HUES48 (cell line): ENCODE results near the gene ADAMTS13.

Source experiments
- H3K27ac ChIP-seq: one replicate; pipeline ENCODE4 v1.7.0; 2013; ENCODE audit warnings: low read depth, low read length, inconsistent platforms
- H3K27me3 ChIP-seq: 2 replicates; pipeline ENCODE4 v1.6.1; 2013; ENCODE audit warnings: mild to moderate bottlenecking, low read length; ENCODE audit not compliant: control insufficient read depth, insufficient read depth
- H3K36me3 ChIP-seq: 2 replicates; pipeline ENCODE4 v1.6.1; 2013; ENCODE audit warnings: low read length; ENCODE audit not compliant: control insufficient read depth, insufficient read depth
- H3K4me1 ChIP-seq: 2 replicates; pipeline ENCODE4 v1.6.1; 2013; ENCODE audit warnings: mild to moderate bottlenecking, low read length; ENCODE audit not compliant: control insufficient read depth, insufficient read depth
- H3K4me3 ChIP-seq: 2 replicates; pipeline ENCODE4 v1.5.1; 2013; ENCODE audit warnings: mild to moderate bottlenecking, low read depth, low read length
- H3K9ac ChIP-seq: 2 replicates; pipeline ENCODE4 v1.6.1; 2013; ENCODE audit warnings: mild to moderate bottlenecking, low read depth, low read length, moderate library complexity
- H3K9me3 ChIP-seq: 2 replicates; pipeline ENCODE4 v1.6.1; 2013; ENCODE audit warnings: low read length; ENCODE audit not compliant: control insufficient read depth, insufficient read depth

The ADAMTS13 gene

DNA sequence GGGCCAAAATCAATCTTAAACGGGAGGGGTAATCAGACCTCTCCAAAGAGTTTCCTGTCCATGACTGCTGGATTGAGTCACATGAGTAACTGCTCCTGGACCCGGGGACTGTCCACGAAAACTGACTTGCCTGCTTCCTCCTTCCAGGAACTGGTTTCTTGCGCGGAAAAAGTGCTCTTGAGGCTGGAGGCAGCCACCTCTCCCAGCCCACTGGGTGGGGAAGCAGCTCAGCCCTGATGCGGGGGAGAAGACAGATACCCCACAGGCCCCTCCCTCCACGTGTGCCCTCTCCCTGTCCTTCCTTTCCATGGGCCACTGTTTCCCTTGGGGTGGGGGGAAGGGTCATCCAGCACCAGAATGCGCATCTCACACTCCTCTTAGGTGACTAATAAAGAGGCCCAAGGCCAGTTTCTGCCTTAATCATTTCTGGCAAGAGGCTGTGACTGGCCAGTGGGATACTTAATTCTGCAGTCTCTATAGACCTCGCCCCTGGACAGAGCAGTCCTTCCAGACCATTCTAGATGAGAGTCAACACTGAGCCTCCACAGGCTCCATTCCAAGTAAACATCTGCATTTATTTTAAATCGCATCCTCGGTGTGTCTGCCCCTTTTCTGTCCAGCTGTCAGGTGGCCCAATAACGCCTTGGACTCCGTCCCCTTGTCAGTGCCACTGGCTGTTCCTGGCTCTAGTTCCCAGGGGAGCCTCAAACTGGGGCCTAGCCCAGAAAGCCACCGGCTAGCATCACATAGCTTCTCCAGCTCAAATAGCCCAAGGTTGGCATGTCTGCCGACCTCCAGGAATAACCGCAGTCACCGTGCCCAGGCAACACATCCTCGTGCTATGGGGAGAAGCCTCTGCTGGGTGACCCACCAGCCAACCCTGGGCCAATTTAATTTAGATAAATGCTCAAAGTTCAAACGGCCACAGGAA, 16.4 kb upstream of the ADAMTS13 start:
- H3K4me1 ChIP-seq = no peaks in the 10 kb centered on the region
- no peaks in the 10 kb centered on the region for H3K9me3 ChIP-seq
- no peaks in the 10 kb centered on the region for H3K27me3 ChIP-seq
- H3K4me3 ChIP-seq = no peak overlapping the region
- no peak overlapping the region for H3K27ac ChIP-seq
- no peak overlapping the region for H3K9ac ChIP-seq
- peaks cover 61% of the 10 kb centered on the region for H3K36me3 ChIP-seq

DNA sequence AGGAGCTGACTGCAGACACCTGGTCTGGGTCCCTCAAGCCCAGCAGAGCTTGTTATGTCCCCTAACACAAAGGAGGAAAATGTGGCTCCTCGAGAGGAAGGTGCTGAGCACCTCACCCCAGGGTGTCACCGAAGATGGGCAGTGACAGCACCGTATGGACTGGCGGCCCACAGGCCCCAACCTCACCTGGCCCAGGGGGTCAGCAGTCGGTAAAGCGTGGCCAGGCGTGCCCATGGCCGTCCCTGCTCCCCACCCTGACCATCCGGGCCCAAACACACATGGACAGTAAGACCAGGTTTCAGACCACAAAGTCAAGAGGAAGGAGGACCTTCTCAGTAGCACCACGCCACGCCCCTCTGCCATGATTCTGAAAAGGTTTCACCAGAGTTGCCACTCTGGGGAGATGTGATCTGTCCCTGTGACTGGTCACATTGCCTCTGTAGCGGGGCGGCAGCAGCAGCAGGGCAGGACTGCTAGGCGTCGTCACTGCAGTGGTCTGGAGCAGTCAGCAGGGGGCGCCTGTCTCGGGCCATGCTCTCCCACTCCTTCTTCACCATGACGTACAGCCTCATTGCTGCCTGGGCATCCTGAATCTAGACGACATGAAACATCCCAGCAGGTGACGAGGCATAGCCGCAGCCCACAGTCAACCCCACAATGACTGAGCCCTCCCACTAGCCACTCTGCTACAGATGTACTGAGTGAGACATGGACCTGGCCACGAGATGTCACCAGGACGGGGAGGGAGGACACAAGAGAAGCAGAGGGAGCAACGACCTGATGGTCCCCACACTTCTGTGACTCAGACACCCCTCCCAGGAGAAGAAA, 15.5 kb upstream of the ADAMTS13 start:
- Histone ChIP-seq H3K27ac (peak overlapping the region; percentile 8), H3K9ac (no peak overlapping the region), H3K4me1 (no peaks in the 10 kb centered on the region), H3K4me3 (no peak overlapping the region), H3K27me3 (no peaks in the 10 kb centered on the region), H3K9me3 (no peaks in the 10 kb centered on the region), H3K36me3 (peaks cover 70% of the 10 kb centered on the region)

DNA sequence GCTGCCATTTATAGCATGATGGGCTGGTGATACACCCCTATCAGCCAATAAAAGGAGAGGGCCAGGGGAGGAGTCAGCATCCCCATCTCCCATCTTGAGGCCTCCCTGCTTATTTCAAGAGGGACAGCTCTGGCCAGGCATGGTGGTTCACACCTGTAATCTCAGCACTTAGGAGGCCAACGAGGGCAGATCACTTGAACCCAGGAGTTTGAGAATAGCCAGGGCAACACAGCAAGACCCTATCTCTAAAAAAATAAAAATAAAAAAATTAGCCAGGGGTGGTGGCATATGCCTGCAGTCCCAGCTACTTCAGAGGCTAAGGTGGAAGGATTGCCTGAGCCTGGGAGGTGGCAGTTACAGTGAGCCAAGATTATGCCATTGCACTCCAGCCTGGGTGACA, 14.1 kb upstream of the ADAMTS13 start:
- Histone ChIP-seq H3K4me3 (no peak overlapping the region), H3K36me3 (peaks cover 78% of the 10 kb centered on the region), H3K27me3 (no peaks in the 10 kb centered on the region), H3K27ac (no peak overlapping the region), H3K9ac (no peak overlapping the region), H3K4me1 (no peaks in the 10 kb centered on the region), H3K9me3 (no peaks in the 10 kb centered on the region)

- Histone ChIP-seq H3K9me3 (no peaks in the 10 kb centered on the region), H3K4me3 (no peak overlapping the region), H3K36me3 (peaks cover 59% of the 10 kb centered on the region), H3K27ac (no peak overlapping the region), H3K27me3 (no peaks in the 10 kb centered on the region), H3K4me1 (peaks cover 12% of the 10 kb centered on the region; the same call in 1 of the 2 replicates), H3K9ac (no peak overlapping the region)
These were observed 7.0 kb upstream of the ADAMTS13 start for GRCh38 chr9:133415170-133415569.

GRCh38 chr9:133417541-133418461, 4.4 kb upstream of the ADAMTS13 start, which contains the start of gene REXO4:
Gene REXO4, minus strand, starts transcription at chr9:133418010. Its CDS starts 166 bp downstream, at chr9:133417844.
- Histone ChIP-seq H3K27ac (peak within 1 kb of the TSS; percentile 98), H3K36me3 (peaks cover 33% of the 10 kb centered on the region), H3K4me3 (peak within 1 kb of the TSS; percentile 75), H3K9me3 (no peaks in the 10 kb centered on the region), H3K27me3 (no peaks in the 10 kb centered on the region), H3K4me1 (peaks cover 12% of the 10 kb centered on the region), H3K9ac (peak within 1 kb of the TSS; percentile 71)

DNA sequence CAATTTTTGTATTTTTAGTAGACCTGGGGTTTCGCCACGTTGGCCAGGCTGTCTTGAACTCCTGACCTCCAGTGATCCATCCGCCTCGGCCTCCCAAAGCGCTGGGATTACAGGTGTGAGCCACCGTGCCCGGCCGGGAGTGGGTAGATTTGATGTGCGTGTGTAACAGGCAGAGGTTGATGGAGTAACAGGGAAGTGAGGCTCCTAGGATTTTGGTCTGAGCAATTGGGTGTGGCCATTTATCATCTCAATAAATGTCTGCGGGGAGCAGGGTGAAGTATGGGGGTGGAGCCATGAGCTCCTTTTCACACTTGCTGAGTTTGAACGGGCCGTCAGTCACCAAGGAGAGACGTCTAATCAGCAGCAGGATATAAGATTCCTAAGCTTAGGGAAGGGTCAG, 3.2 kb upstream of the ADAMTS13 start:
- Histone ChIP-seq H3K4me1 (peaks cover 12% of the 10 kb centered on the region), H3K27me3 (no peaks in the 10 kb centered on the region), H3K9ac (0 out of 2 replicates have a peak overlapping the region, but pooled peaks have one; percentile 71), H3K4me3 (peak overlapping the region; percentile 75), H3K9me3 (no peaks in the 10 kb centered on the region), H3K36me3 (peaks cover 21% of the 10 kb centered on the region), H3K27ac (no peak overlapping the region)

DNA sequence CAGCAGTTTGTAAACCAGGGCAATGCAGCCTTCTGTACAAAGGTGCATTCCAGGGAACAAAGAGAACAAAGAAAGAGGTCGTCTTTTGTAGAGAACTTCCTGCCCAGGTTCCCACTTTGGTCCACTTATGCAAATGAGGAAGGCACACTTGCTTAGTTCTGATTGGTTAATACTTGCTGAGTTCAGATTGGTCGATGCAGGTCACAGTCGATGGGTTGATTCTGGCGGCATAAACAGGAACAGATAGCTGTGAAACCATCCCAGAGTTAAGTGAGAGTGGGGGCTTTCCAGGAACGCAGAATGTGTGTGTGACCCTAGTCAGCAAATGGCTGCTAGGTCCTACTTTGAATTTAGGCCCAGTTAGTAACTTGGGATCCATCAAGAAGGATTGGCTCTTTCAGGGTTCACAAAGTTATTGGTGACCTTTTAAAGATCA, 1.8 kb upstream of the ADAMTS13 start:
- H3K9ac ChIP-seq = 0 out of 2 replicates have a peak overlapping the region, but pooled peaks have one; percentile 3
- peaks cover 12% of the 10 kb centered on the region for H3K4me1 ChIP-seq

GRCh38 chr9:133423216-133423615, 1.0 kb downstream of the ADAMTS13 start:
- Histone ChIP-seq H3K27me3 (0 out of 2 replicates have a peak, but pooled peaks cover 4% of the 10 kb centered on the region), H3K9me3 (no peaks in the 10 kb centered on the region), H3K27ac (no peak overlapping the region), H3K4me3 (no peak overlapping the region), H3K9ac (no peak overlapping the region), H3K36me3 (peaks cover 4% of the 10 kb centered on the region; the same call in 1 of the 2 replicates), H3K4me1 (peaks cover 15% of the 10 kb centered on the region)

More for the DNA sequence above, 1.8 kb upstream of the ADAMTS13 start:
- H3K27ac ChIP-seq = no peak overlapping the region
- H3K36me3 ChIP-seq = peaks cover 7% of the 10 kb centered on the region
- H3K27me3 ChIP-seq = no peaks in the 10 kb centered on the region
- no peak overlapping the region for H3K4me3 ChIP-seq
- H3K9me3 ChIP-seq = no peaks in the 10 kb centered on the region

GRCh38 chr9:133424187-133424586, 2.0 kb downstream of the ADAMTS13 start:
- H3K36me3 ChIP-seq = peaks cover 4% of the 10 kb centered on the region; the same call in 1 of the 2 replicates
- 0 out of 2 replicates have a peak, but pooled peaks cover 4% of the 10 kb centered on the region for H3K27me3 ChIP-seq
- H3K27ac ChIP-seq = no peak overlapping the region
- no peak overlapping the region for H3K4me3 ChIP-seq
- no peaks in the 10 kb centered on the region for H3K9me3 ChIP-seq
- no peak overlapping the region for H3K9ac ChIP-seq
- peaks cover 12% of the 10 kb centered on the region for H3K4me1 ChIP-seq

DNA sequence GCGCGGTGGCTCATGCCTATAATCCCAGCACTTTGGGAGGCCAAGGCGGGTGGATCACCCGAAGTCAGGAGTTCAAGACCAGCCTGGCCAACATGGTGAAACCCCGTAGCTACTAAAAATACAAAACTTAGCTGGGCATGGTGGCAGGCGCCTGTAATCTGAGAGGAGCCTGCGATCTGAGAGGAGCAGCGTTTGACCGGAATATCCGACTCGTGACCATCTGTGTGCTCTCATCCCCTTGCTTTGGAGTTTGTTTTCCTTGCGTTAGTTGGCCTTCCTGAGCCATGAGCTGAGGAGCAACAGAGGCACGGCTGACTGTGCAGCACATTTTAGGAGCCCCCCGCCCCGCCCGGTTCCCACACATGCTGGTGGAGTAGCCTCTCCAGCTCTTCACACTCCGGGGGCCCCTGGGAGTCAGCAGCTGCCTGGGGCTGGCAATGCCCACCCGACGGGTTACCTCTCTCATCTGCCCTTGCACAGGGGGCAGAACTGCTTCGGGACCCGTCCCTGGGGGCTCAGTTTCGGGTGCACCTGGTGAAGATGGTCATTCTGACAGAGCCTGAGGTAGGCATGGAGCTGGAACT, 3.0 kb downstream of the ADAMTS13 start:
- Histone ChIP-seq H3K27me3 (peaks cover 9% of the 10 kb centered on the region), H3K4me1 (peaks cover 7% of the 10 kb centered on the region), H3K9ac (no peak overlapping the region)

More for the DNA sequence above, 3.0 kb downstream of the ADAMTS13 start:
- no peaks in the 10 kb centered on the region for H3K9me3 ChIP-seq
- no peak overlapping the region for H3K4me3 ChIP-seq
- no peak overlapping the region for H3K27ac ChIP-seq
- H3K36me3 ChIP-seq = peaks cover 4% of the 10 kb centered on the region; the same call in 1 of the 2 replicates
